Colon (tissue), 2 donors: ENCODE data around the gene MBTPS1.
"Not testable (repeated sequence)": the region's sequence is repeated elsewhere in the genome, so short reads cannot be mapped to it uniquely, and the experiment has no call there.

Experiments
- FAIRE-seq: peaks from 2 replicates; lab custom pipeline; 2012; peaks lifted over from hg19 to GRCh38; lab: Jason Lieb, UNC
- donor health status: control.
- donor health status: control.

The MBTPS1 gene

DNA sequence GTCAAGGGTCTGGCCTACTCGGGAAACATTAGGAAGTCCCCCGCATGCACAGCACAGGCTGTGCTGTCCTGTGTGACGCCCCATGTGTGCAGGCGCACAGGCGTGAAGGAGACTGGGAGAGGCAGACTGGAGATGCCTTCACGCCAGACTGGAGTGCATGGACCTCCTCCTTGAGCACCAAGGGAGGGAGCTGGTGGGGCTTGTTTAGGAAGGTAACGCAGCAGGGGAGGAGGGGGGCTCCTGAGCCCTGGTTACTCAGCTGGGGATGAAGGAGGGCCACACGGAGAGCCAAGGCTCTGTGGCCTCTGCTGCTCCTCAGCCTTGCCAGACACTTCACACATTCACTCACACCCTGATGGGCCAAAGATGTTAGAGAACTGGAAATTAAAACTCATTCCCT is 20.5 kb upstream of the MBTPS1 start:
- no peak for FAIRE-seq

- FAIRE-seq = no peak
Observed at GRCh38 chr16:84136331-84137125, 19.8 kb upstream of the MBTPS1 start.

- FAIRE-seq = no peak
Observed at GRCh38 chr16:84132527-84133285, 16.0 kb upstream of the MBTPS1 start.

- FAIRE-seq = no peak
Observed at GRCh38 chr16:84131117-84131516, 14.4 kb upstream of the MBTPS1 start.

DNA sequence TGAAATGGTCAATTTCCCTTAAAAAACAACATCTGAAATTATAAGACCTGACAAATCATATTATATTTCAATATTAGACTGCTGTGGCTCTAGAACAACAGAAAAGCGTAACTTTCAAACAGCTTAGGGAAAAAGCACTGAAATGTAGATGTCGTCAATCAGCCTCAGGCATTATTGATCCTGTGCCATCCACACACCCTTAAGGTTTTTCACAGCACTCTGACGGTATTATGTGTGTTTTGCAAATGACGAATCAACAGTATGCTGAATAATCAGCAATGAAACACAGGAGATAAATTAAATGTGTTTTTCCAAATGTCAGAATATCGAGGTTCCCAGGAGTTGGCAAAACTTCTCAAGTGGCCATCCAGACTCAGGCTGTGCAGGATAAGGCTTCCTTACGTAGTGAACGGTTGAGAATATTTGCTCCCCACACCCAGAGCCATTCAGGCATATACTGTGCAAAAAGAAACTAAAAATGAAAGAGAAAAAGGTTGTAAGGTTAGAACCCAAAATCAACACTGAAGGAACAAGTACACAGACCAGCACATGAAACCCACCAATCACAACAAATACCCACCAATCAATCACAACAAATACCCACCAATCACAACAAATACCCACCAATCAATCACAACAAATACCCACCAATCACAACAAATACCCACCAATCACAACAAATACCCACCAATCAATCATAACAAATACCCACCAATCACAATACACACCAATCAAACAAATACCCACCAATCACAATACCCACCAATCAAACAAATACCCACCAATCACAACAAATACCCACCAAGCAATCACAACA is 7.7 kb upstream of the MBTPS1 start:
- no peak for FAIRE-seq

- FAIRE-seq = no peak
Observed at GRCh38 chr16:84121007-84121406, 4.3 kb upstream of the MBTPS1 start.

DNA sequence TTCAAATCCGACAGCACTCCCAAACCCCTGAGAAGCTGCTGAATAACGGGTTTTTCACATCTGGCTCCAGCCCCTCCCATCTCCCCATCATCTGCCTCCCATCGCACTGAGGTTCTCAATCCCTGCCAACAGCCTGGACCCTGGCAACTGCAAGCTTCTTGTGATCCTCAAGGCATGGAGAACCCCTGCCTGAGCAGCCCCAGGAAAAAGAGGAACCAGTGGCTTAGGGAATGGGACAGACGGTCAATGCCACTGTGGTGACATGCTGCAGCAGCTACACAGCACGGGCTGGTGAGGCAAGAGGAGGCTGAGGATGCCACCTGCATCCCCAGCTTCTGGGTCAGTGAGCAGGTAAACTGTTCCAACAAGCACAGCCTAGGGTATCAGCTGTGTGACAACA is 3.3 kb upstream of the MBTPS1 start:
- no peak for FAIRE-seq

- no peak for FAIRE-seq
Observed at GRCh38 chr16:84119368-84119767, 2.6 kb upstream of the MBTPS1 start.

GRCh38 chr16:84118315-84118714 is 1.6 kb upstream of the MBTPS1 start:
- FAIRE-seq = not testable (repeated sequence)

GRCh38 chr16:84117494-84117843 is 727 bp upstream of the MBTPS1 start:
- FAIRE-seq = no peak

DNA sequence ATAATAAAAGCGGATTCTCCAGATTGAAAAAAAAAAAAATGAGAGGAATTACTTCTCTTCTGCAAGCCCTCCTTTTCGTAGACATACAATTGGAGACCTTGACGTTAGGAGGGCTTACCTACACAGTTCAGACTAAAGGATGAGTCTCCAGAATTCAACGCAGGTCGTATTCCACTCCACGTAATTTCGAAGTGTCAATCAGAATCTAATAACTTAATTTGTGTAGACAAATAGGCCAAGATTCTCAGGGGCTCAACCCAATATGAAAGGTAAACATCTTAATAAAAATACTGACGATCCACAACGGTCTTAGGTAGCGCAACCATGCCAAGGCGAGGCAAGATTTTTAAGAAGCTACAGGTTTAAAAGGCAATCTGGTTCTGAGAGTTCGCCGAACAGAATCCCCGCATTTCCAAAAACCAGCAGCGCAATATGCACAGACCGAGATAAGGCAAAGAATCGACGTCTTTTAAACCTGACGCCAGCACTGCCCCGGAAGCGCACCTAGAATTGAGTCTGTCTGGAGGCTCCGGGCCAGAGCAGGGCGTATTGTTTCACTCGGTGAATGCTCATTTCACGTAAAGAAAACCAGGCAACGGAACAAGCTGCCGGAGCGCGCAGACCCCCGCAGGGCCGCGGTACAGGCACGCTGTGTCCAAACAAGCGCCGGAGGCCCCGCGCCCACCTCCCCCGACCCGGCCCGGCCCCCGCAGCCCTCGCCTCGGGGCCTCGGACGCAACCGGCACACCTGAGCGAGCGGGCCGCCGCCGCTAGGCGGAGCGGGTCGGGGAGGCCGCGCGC is 623 bp downstream of the MBTPS1 start:
- FAIRE-seq = no peak

GRCh38 chr16:84111949-84112348 is 4.8 kb downstream of the MBTPS1 start:
- FAIRE-seq = not testable (repeated sequence)

GRCh38 chr16:84111525-84111924 is 5.2 kb downstream of the MBTPS1 start:
- no peak for FAIRE-seq

- FAIRE-seq = no peak
Observed at GRCh38 chr16:84110527-84110926, 6.2 kb downstream of the MBTPS1 start.

GRCh38 chr16:84109598-84110335 is 7.0 kb downstream of the MBTPS1 start:
- no peak for FAIRE-seq

GRCh38 chr16:84107921-84108320 is 8.8 kb downstream of the MBTPS1 start:
- FAIRE-seq = no peak

DNA sequence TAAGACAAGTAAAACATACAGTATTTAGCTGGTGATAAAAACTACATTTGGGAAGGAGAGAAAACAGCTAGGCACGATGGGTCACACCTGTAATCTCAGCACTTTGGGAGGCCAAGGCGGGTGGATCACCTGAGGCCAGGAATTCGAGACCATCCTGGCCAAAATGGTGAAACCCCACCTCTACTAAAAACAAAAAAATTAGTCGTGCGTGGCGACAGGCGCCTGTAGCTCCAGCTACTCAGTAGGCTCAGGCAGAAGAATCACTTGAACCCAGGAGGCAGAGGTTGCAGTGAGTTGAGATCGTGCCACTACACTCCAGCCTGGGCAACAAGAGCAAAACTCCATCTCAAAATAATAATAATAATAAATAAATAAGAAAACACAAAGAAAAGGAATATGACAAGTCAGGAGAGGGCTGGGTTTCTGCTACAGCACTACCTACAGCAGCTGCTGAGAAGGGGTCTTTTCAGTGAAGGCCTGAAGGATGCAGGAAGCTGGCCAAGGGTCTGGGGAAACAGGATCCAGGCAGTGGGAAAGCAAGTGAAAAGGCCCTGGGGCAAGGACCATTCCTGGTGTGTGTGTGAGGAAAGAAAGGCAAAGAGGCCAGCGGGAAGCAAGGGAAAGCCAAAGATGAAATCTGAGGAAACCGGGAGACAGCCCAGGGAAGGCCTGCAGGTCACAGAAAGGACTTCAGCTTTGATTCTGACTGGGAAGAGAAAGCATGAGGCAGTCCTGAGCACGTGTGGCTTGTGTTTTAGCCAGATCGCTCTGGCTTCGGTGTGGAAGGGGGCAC is 10.6 kb downstream of the MBTPS1 start:
- FAIRE-seq = no peak

DNA sequence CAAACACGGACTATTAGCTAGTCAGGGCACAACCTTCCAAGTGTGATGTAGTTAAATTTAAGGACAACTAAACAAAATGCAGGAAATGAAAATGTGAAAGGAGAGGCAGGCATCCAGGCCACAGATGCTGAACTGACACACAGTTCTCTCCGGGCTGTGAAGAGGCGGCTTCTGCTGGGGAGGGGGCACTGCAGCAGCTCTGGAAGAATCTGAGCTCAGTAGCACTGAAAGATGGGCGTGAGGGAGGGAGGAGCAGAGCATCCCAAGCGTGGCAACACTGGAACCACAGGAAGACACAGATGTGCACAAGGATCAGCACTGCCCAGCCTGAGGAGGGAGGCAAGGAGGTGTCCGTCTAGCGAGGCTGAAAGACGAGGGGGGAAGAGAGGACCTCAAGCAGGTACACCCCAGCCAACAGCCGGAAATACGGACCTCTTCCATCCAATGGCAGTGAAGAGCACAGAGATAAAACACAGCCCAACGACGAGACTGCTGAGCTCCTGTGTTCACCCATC is 11.4 kb downstream of the MBTPS1 start:
- no peak for FAIRE-seq

DNA sequence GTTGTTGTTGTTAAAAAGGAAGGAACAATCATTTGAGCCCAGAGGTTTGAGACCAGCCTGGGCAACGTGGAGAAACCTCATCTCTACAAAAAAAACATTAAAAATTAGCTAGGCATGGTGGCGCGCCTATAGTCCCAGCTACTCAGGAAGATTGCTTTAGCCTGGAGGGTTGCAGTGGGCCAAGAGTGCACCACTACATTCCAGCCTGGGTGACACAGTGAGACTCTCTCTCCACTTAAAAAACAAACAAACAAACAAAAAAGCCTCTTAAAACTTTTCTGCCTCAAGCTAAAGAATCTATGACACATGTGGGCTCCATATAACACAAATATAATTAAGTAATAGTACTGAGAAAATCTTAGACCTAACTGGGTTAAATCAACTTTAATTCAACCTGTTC is 12.5 kb downstream of the MBTPS1 start:
- FAIRE-seq = no peak

- FAIRE-seq = no peak
Observed at GRCh38 chr16:84103678-84104077, 13.1 kb downstream of the MBTPS1 start.
